B cell (primary cell): ENCODE data around the gene FRMD4A.

Experiments
- CTCF ChIP-seq: fragments of 200-600 bp; IDR thresholded peaks from one replicate; pipeline ENCODE4 v1.8.0; 2022; ENCODE audit warnings: antibody characterized with exemption, mild to moderate bottlenecking
- EZH2 ChIP-seq: IDR thresholded peaks from 2 replicates; pipeline ENCODE4 v1.6.1; 2012; ENCODE audit warnings: borderline replicate concordance, low read depth, mild to moderate bottlenecking, moderate library complexity, low read length; ENCODE audit not compliant: insufficient read depth, poor library complexity, severe bottlenecking

- TF ChIP-seq CTCF (no peak), EZH2 (no peak)
These were observed 320.6 kb downstream of the FRMD4A start for GRCh38 chr10:14010101-14010558.
